Cardiac muscle cell (in vitro differentiated cells and primary cell): ENCODE results near the gene PCSK4. TPM values are rescaled to one million over a fixed set of nuclear protein-coding genes. Genes with fewer than 3 reads are reported as not detected.

Experiments
- DNase-seq, 2 donors: peaks; one replicate each; pipeline versions ENCODE4 v3.0.0 to v3.0.0-alpha.2; 2010 to 2017; ENCODE audit warnings: low read depth in 1 of 2, low spot score in 1 of 2
- H3K27ac ChIP-seq: fragments of 200-600 bp; sonication (generic); 2 replicates; pipeline ENCODE4 v1.5.1; 2016
- H3K27me3 ChIP-seq: fragments of 200-600 bp; sonication (generic); 2 replicates; pipeline ENCODE4 v1.6.0; 2016; ENCODE audit warnings: control low read depth
- H3K36me3 ChIP-seq: fragments of 200-600 bp; sonication (generic); 2 replicates; pipeline ENCODE4 v1.5.1; 2016; ENCODE audit warnings: control low read depth
- H3K4me1 ChIP-seq: fragments of 200-600 bp; sonication (generic); 2 replicates; pipeline ENCODE4 v1.8.1; 2017; ENCODE audit warnings: low read depth, mild to moderate bottlenecking, mixed run types
- H3K4me3 ChIP-seq: fragments of 200-600 bp; sonication (generic); 2 replicates; pipeline ENCODE4 v1.5.1; 2016; ENCODE audit warnings: mild to moderate bottlenecking
- H3K9me3 ChIP-seq: fragments of 200-600 bp; sonication (generic); 2 replicates; pipeline ENCODE4 v1.5.1; 2017; ENCODE audit warnings: low read depth, mild to moderate bottlenecking, control low read depth
- polyA plus RNA-seq: library from polyadenylated mRNA; unstranded; fragments of >200 nt; fragmentation: Nextera tagmentation; extraction: Ambion mirVana; gene quantifications from 2 replicates; pipeline ENCODE4 v1.2.1, GENCODE V29; 2016
- total RNA-seq: library from RNA; depleted of rRNA; stranded (reverse); fragments of >200 nt; gene quantifications from 2 replicates; pipeline ENCODE4 v1.2.3, GENCODE V29; 2016
- TF ChIP-seq, protein P1 (sequence below): IDR thresholded peaks from 2 replicates; pipeline ENCODE4 v1.5.1; 2012; ENCODE audit warnings: low read depth, mild to moderate bottlenecking, low read length

The PCSK4 gene
- total and polyA plus RNA-seq, 2 experiments from 2014 or later, result 9.6 to 28.6 TPM

GRCh38 chr19:1526979-1527649 is 37.0 kb upstream of the PCSK4 start:
- TF ChIP-seq, protein P1, sequence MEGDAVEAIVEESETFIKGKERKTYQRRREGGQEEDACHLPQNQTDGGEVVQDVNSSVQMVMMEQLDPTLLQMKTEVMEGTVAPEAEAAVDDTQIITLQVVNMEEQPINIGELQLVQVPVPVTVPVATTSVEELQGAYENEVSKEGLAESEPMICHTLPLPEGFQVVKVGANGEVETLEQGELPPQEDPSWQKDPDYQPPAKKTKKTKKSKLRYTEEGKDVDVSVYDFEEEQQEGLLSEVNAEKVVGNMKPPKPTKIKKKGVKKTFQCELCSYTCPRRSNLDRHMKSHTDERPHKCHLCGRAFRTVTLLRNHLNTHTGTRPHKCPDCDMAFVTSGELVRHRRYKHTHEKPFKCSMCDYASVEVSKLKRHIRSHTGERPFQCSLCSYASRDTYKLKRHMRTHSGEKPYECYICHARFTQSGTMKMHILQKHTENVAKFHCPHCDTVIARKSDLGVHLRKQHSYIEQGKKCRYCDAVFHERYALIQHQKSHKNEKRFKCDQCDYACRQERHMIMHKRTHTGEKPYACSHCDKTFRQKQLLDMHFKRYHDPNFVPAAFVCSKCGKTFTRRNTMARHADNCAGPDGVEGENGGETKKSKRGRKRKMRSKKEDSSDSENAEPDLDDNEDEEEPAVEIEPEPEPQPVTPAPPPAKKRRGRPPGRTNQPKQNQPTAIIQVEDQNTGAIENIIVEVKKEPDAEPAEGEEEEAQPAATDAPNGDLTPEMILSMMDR, result no peak
- H3K4me1 ChIP-seq, result no peaks in the 10 kb centered on the region
- H3K27ac ChIP-seq, result no peak overlapping the region
- H3K4me3 ChIP-seq, result no peak overlapping the region
- no peaks in the 10 kb centered on the region for H3K9me3 ChIP-seq
- DNase-seq, result no peak
- H3K27me3 ChIP-seq, result peaks cover 80% of the 10 kb centered on the region
- no peaks in the 10 kb centered on the region for H3K36me3 ChIP-seq

DNA sequence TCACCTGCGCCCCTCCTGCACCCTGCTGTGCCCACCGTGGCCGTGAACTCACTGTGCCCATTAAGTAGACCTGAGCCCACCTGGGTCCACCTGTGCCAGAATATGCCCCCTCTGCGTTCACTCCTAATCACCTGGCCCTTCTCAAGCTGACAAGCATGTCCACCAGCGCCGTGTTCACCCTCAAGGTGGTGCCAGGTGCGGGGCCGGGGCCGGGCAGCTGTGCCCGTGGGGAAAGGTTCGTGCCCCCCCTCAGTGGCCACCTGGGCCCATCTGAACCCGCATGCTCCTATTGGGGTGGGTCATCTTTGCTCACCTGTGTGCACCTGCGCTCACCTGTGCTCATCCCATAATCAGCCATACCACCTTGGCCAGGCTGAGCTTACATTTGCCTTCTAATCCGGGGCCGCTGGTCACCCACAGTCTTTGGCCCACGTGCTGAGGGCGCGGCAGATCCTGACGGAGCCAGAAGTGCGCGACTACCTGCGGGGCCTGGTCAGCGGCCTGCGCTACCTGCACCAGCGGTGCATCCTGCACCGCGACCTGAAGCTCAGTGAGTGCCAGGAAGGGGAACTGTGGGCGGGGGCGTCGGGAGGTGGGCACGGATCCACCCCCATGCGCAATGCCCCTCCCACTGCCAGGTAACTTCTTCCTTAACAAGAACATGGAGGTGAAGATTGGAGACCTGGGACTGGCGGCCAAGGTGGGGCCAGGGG is 36.1 kb upstream of the PCSK4 start:
- Histone ChIP-seq H3K36me3 (no peaks in the 10 kb centered on the region), H3K9me3 (no peaks in the 10 kb centered on the region), H3K27me3 (peaks cover 77% of the 10 kb centered on the region), H3K4me3 (no peak overlapping the region), H3K4me1 (no peaks in the 10 kb centered on the region), H3K27ac (no peak overlapping the region)
- TF ChIP-seq, protein P1, result no peak
- no peak for DNase-seq

DNA sequence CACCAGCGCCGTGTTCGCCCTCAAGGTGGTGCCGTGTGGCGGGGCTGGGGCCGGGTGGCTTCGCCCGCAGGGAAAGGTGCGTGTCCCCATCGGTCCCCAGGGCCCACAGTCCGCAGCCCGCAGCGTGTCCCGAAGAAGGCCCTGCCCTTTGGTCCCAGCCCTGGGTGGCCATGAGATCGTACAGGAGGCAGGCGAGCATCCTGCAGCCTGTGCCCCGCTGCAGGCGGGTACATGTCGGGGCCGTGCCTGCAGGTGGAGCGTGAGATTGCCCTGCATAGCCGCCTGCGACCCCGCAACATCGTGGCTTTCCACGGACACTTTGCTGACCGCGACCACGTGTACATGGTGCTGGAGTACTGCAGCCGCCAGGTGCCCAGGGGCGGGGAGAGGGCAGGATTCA is 35.2 kb upstream of the PCSK4 start:
- Histone ChIP-seq H3K9me3 (no peaks in the 10 kb centered on the region), H3K36me3 (no peaks in the 10 kb centered on the region), H3K27ac (no peak overlapping the region), H3K27me3 (peaks cover 79% of the 10 kb centered on the region), H3K4me1 (no peaks in the 10 kb centered on the region), H3K4me3 (no peak overlapping the region)
- TF ChIP-seq, protein P1, result no peak
- no peak for DNase-seq

GRCh38 chr19:1524972-1525325 is 34.8 kb upstream of the PCSK4 start:
- no peak overlapping the region for H3K27ac ChIP-seq
- TF ChIP-seq, protein P1, result no peak
- H3K27me3 ChIP-seq, result peaks cover 83% of the 10 kb centered on the region
- H3K9me3 ChIP-seq, result no peaks in the 10 kb centered on the region
- H3K36me3 ChIP-seq, result no peaks in the 10 kb centered on the region
- no peak for DNase-seq
- H3K4me1 ChIP-seq, result no peaks in the 10 kb centered on the region
- H3K4me3 ChIP-seq, result no peak overlapping the region

- TF ChIP-seq, protein P1, result no peak
- no peaks in the 10 kb centered on the region for H3K4me1 ChIP-seq
- peak overlapping the region; percentile 28 for H3K4me3 ChIP-seq
- no peak overlapping the region for H3K27ac ChIP-seq
- H3K36me3 ChIP-seq, result no peaks in the 10 kb centered on the region
- DNase-seq, result no peak
- peaks cover 81% of the 10 kb centered on the region for H3K27me3 ChIP-seq
- no peaks in the 10 kb centered on the region for H3K9me3 ChIP-seq
These were observed 34.3 kb upstream of the PCSK4 start for GRCh38 chr19:1524287-1524971.
